ENCODE measurements around the gene ZMYND8.
"Not testable (repeated sequence)": the region's sequence is repeated elsewhere in the genome, so short reads cannot be mapped to it uniquely, and the experiment has no call there.

The ZMYND8 gene

GRCh38 chr20:47370850-47371782 lies 14.6 kb upstream of the ZMYND8 start:
- DNase-seq (ENCODE audit: low spot score) = no peak

GRCh38 chr20:47370214-47370613 lies 13.7 kb upstream of the ZMYND8 start:
- DNase-seq (ENCODE audit: low spot score) = no peak

GRCh38 chr20:47368301-47368700 lies 11.8 kb upstream of the ZMYND8 start:
- DNase-seq (ENCODE audit: low spot score) = no peak

GRCh38 chr20:47366301-47366700 lies 9.8 kb upstream of the ZMYND8 start:
- not testable (repeated sequence) for DNase-seq (ENCODE audit: low spot score)

GRCh38 chr20:47365023-47365764 lies 8.7 kb upstream of the ZMYND8 start:
- DNase-seq (ENCODE audit: low spot score) = no peak

GRCh38 chr20:47362361-47363219 lies 6.1 kb upstream of the ZMYND8 start:
- DNase-seq (ENCODE audit: low spot score) = no peak

GRCh38 chr20:47361057-47361915 lies 4.8 kb upstream of the ZMYND8 start:
- DNase-seq (ENCODE audit: low spot score) = peak; percentile 46

- peak; percentile 95 for DNase-seq (ENCODE audit: low spot score)
These were observed 4.0 kb upstream of the ZMYND8 start for GRCh38 chr20:47360297-47361056.

GRCh38 chr20:47359530-47360296 lies 3.2 kb upstream of the ZMYND8 start:
- no peak for DNase-seq (ENCODE audit: low spot score)

GRCh38 chr20:47358672-47359529 lies 2.4 kb upstream of the ZMYND8 start:
- peak; percentile 95 for DNase-seq (ENCODE audit: low spot score)

- no peak for DNase-seq (ENCODE audit: low spot score)
These were observed 1.7 kb upstream of the ZMYND8 start for GRCh38 chr20:47358039-47358671.

GRCh38 chr20:47357296-47358038 lies 968 bp upstream of the ZMYND8 start:
- peak; percentile 97 for DNase-seq (ENCODE audit: low spot score)

- DNase-seq (ENCODE audit: low spot score) = no peak
These were observed 326 bp downstream of the ZMYND8 start for GRCh38 chr20:47356220-47356525.

- peak; percentile 50 for DNase-seq (ENCODE audit: low spot score)
These were observed 845 bp downstream of the ZMYND8 start for GRCh38 chr20:47355489-47356219.

- peak; percentile 47 for DNase-seq (ENCODE audit: low spot score)
These were observed 1.6 kb downstream of the ZMYND8 start for GRCh38 chr20:47354714-47355488.

- DNase-seq (ENCODE audit: low spot score) = no peak
These were observed 2.1 kb downstream of the ZMYND8 start for GRCh38 chr20:47354464-47354713.

Data from cerebellar cortex (tissue), 1 donor.